ENCODE results near the gene SLC34A3. TPM values are rescaled to one million over a fixed set of nuclear protein-coding genes. Genes with fewer than 3 reads are reported as not detected.

Gene SLC34A3
- polyA plus RNA-seq, 4 donors = 4.4 to 15.4 (median 8.9) TPM

Other genes with a start within 250 kb of the SLC34A3 start
- under 1 TPM in 3 of 4 donors, not detected in 1; 0.08 to 0.41 (median 0.17) TPM for gene LCNL1, start 247.9 kb upstream of the SLC34A3 start, polyA plus RNA-seq (ENCODE audit: insufficient read length in 4 of 4)
- gene PAXX, start 238.5 kb upstream of the SLC34A3 start, polyA plus RNA-seq (ENCODE audit: insufficient read length in 4 of 4) = 10 to 100 TPM; 22.4 to 53.2 (median 41.4) TPM
- gene CLIC3, start 234.3 kb upstream of the SLC34A3 start, polyA plus RNA-seq (ENCODE audit: insufficient read length in 4 of 4) = 1 to 10 TPM in 1 of 4 donors, under 1 TPM in 3; 0.49 to 1.2 (median 0.74) TPM
- 10 to 100 TPM; 36.4 to 60.9 (median 55.4) TPM for gene ABCA2, start 202.7 kb upstream of the SLC34A3 start, polyA plus RNA-seq (ENCODE audit: insufficient read length in 4 of 4)
- under 1 TPM in 2 of 4 donors, not detected in 2; 0.08 to 0.12 TPM for gene FUT7, start 198.8 kb upstream of the SLC34A3 start, polyA plus RNA-seq (ENCODE audit: insufficient read length in 4 of 4)
- gene NPDC1, start 184.7 kb upstream of the SLC34A3 start, polyA plus RNA-seq (ENCODE audit: insufficient read length in 4 of 4) = 10 to 100 TPM; 19.8 to 46.8 (median 34.4) TPM
- gene ENTPD2, start 176.8 kb upstream of the SLC34A3 start, polyA plus RNA-seq (ENCODE audit: insufficient read length in 4 of 4) = 1 to 10 TPM; 2.8 to 6.0 (median 5.1) TPM
- gene SAPCD2, start 160.3 kb upstream of the SLC34A3 start, polyA plus RNA-seq (ENCODE audit: insufficient read length in 4 of 4) = 10 to 100 TPM in 1 of 4 donors, 1 to 10 TPM in 3; 5.5 to 10.0 (median 8.6) TPM
- gene UAP1L1, start 153.4 kb upstream of the SLC34A3 start, polyA plus RNA-seq (ENCODE audit: insufficient read length in 4 of 4) = 1 to 10 TPM; 4.2 to 7.4 (median 5.9) TPM
- gene MAN1B1, start 143.9 kb upstream of the SLC34A3 start, polyA plus RNA-seq (ENCODE audit: insufficient read length in 4 of 4) = 10 to 100 TPM; 46.5 to 70.7 (median 63.1) TPM
- gene DPP7, start 116.2 kb upstream of the SLC34A3 start, polyA plus RNA-seq (ENCODE audit: insufficient read length in 4 of 4) = 10 to 100 TPM; 14.5 to 31.9 (median 25.1) TPM
- gene GRIN1, start 91.7 kb upstream of the SLC34A3 start, polyA plus RNA-seq (ENCODE audit: insufficient read length in 4 of 4) = under 1 TPM in 3 of 4 donors, not detected in 1; 0.06 to 0.60 (median 0.20) TPM
- under 1 TPM in 3 of 4 donors, not detected in 1; 0.12 to 0.29 (median 0.17) TPM for gene LRRC26, start 60.9 kb upstream of the SLC34A3 start, polyA plus RNA-seq (ENCODE audit: insufficient read length in 4 of 4)
- under 1 TPM in 1 of 4 donors, not detected in 3; 0.16 TPM for gene TMEM210, start 58.8 kb upstream of the SLC34A3 start, polyA plus RNA-seq (ENCODE audit: insufficient read length in 4 of 4)
- 10 to 100 TPM; 31.3 to 56.1 (median 44.4) TPM for gene ANAPC2, start 42.3 kb upstream of the SLC34A3 start, polyA plus RNA-seq (ENCODE audit: insufficient read length in 4 of 4)
- 10 to 100 TPM; 44.5 to 78.1 (median 56.9) TPM for gene SSNA1, start 42.2 kb upstream of the SLC34A3 start, polyA plus RNA-seq (ENCODE audit: insufficient read length in 4 of 4)
- gene TPRN, start 30.2 kb upstream of the SLC34A3 start, polyA plus RNA-seq (ENCODE audit: insufficient read length in 4 of 4) = 10 to 100 TPM; 12.8 to 15.4 (median 14.7) TPM
- gene TMEM203, start 25.3 kb upstream of the SLC34A3 start, polyA plus RNA-seq (ENCODE audit: insufficient read length in 4 of 4) = 10 to 100 TPM; 37.2 to 53.2 (median 43.5) TPM
- 10 to 100 TPM in 3 of 4 donors, 1 to 10 TPM in 1; 7.0 to 20.2 (median 14.5) TPM for gene NDOR1, start 25.2 kb upstream of the SLC34A3 start, polyA plus RNA-seq (ENCODE audit: insufficient read length in 4 of 4)
- gene RNF208, start 8.7 kb upstream of the SLC34A3 start, polyA plus RNA-seq (ENCODE audit: insufficient read length in 4 of 4) = 10 to 100 TPM in 3 of 4 donors, 1 to 10 TPM in 1; 5.4 to 15.1 (median 13.1) TPM
- 10 to 100 TPM in 2 of 4 donors, 1 to 10 TPM in 2; 5.1 to 20.9 (median 12.5) TPM for gene CYSRT1, start 5.7 kb upstream of the SLC34A3 start, polyA plus RNA-seq (ENCODE audit: insufficient read length in 4 of 4)
- 10 to 100 TPM in 2 of 4 donors, 1 to 10 TPM in 2; 3.6 to 20.1 (median 12.5) TPM for gene RNF224, start 3.4 kb upstream of the SLC34A3 start, polyA plus RNA-seq (ENCODE audit: insufficient read length in 4 of 4)
- gene TUBB4B, start 10.4 kb downstream of the SLC34A3 start, polyA plus RNA-seq (ENCODE audit: insufficient read length in 4 of 4) = 100 to 1,000 TPM; 324 to 444 (median 393) TPM
- gene STPG3, start 20.4 kb downstream of the SLC34A3 start, polyA plus RNA-seq (ENCODE audit: insufficient read length in 4 of 4) = 1 to 10 TPM; 1.0 to 3.5 (median 2.3) TPM
- 10 to 100 TPM; 49.5 to 67.0 (median 56.4) TPM for gene NELFB, start 24.4 kb downstream of the SLC34A3 start, polyA plus RNA-seq (ENCODE audit: insufficient read length in 4 of 4)
- 1 to 10 TPM; 3.9 to 8.5 (median 6.3) TPM for gene TOR4A, start 46.8 kb downstream of the SLC34A3 start, polyA plus RNA-seq (ENCODE audit: insufficient read length in 4 of 4)
- gene NRARP, start 71.4 kb downstream of the SLC34A3 start, polyA plus RNA-seq (ENCODE audit: insufficient read length in 4 of 4) = 1 to 10 TPM; 5.7 to 8.5 (median 8.2) TPM
- gene EXD3, start 192.3 kb downstream of the SLC34A3 start, polyA plus RNA-seq (ENCODE audit: insufficient read length in 4 of 4) = 10 to 100 TPM in 3 of 4 donors, 1 to 10 TPM in 1; 8.1 to 26.1 (median 19.7) TPM
- gene NOXA1, start 192.5 kb downstream of the SLC34A3 start, polyA plus RNA-seq (ENCODE audit: insufficient read length in 4 of 4) = 10 to 100 TPM in 1 of 4 donors, 1 to 10 TPM in 3; 4.3 to 13.1 (median 9.1) TPM
- under 1 TPM; 0.35 to 0.74 (median 0.64) TPM for gene ENTPD8, start 210.5 kb downstream of the SLC34A3 start, polyA plus RNA-seq (ENCODE audit: insufficient read length in 4 of 4)
- gene NSMF, start 228.4 kb downstream of the SLC34A3 start, polyA plus RNA-seq (ENCODE audit: insufficient read length in 4 of 4) = 10 to 100 TPM; 48.1 to 52.4 (median 49.4) TPM

Measured in left renal cortex interstitium (tissue), 4 donors.